Keratinocyte (primary cell): ENCODE data around the gene PRELID3B. TPM values are rescaled to one million over a fixed set of nuclear protein-coding genes. Genes with fewer than 3 reads are reported as not detected.

ENCODE experiments used
- DNase-seq: peaks from one replicate; pipeline ENCODE4 v3.0.0-alpha.2; 2011; ENCODE audit warnings: low read depth, missing footprints, low spot score
- FAIRE-seq: peaks from 2 replicates; lab custom pipeline; 2011; peaks lifted over from hg19 to GRCh38; lab: Jason Lieb, UNC
- H2AFZ ChIP-seq: 2 replicates; pipeline ENCODE4 v1.6.0; 2012; ENCODE audit warnings: low read length, control low read depth, inconsistent platforms; ENCODE audit not compliant: control insufficient read depth
- H3K27ac ChIP-seq: 2 replicates; pipeline ENCODE4 v1.5.1; 2011; ENCODE audit warnings: low read length; ENCODE audit not compliant: control insufficient read depth, insufficient read depth
- H3K27me3 ChIP-seq: 3 replicates; pipeline ENCODE4 v1.6.0; 2011; ENCODE audit warnings: low read length; ENCODE audit not compliant: control insufficient read depth, insufficient read depth; ENCODE audit errors: extremely low read depth
- H3K36me3 ChIP-seq, 2 experiments: 2 replicates in 1 of 2; 3 replicates in 1 of 2; pipeline ENCODE4 v1.5.1; 2011; ENCODE audit warnings: low read length in 2 of 2, mild to moderate bottlenecking in 1 of 2; ENCODE audit not compliant: control insufficient read depth in 2 of 2, insufficient read depth in 2 of 2; ENCODE audit errors: extremely low read depth in 1 of 2
- H3K4me1 ChIP-seq: 3 replicates; pipeline ENCODE4 v1.5.1; 2011; ENCODE audit warnings: low read length; ENCODE audit not compliant: control insufficient read depth, insufficient read depth; ENCODE audit errors: extremely low read depth
- H3K4me2 ChIP-seq: 3 replicates; pipeline ENCODE4 v1.6.0; 2011; ENCODE audit warnings: low read depth, low read length; ENCODE audit not compliant: control insufficient read depth, insufficient read depth; ENCODE audit errors: extremely low read depth
- H3K4me3 ChIP-seq, 3 experiments: fragments of 200-600 bp in 1 of 3; sonication (generic) in 1 of 3; 2 replicates in 2 of 3; 3 replicates in 1 of 3; pipeline ENCODE4 v1.5.1; 2011 to 2016; ENCODE audit warnings: low read length in 3 of 3, mild to moderate bottlenecking in 3 of 3, control low read depth in 2 of 3, inconsistent platforms in 1 of 3, low read depth in 1 of 3, mixed read lengths in 1 of 3, mixed run types in 1 of 3, moderate library complexity in 1 of 3; ENCODE audit not compliant: control insufficient read depth in 2 of 3, insufficient read depth in 2 of 3; ENCODE audit errors: extremely low read depth in 1 of 3
- H3K79me2 ChIP-seq: 2 replicates; pipeline ENCODE4 v1.6.0; 2012; ENCODE audit warnings: low read length; ENCODE audit not compliant: control insufficient read depth, insufficient read depth
- H3K9ac ChIP-seq: 3 replicates; pipeline ENCODE4 v1.6.0; 2011; ENCODE audit warnings: low read length; ENCODE audit not compliant: control insufficient read depth, insufficient read depth; ENCODE audit errors: extremely low read depth
- H3K9me1 ChIP-seq: 3 replicates; pipeline ENCODE4 v1.6.0; 2011; ENCODE audit warnings: low read length; ENCODE audit not compliant: control insufficient read depth, insufficient read depth; ENCODE audit errors: extremely low read depth
- H3K9me3 ChIP-seq: 2 replicates; pipeline ENCODE4 v1.5.1; 2012; ENCODE audit warnings: low read depth, low read length; ENCODE audit not compliant: control insufficient read depth
- H4K20me1 ChIP-seq: 3 replicates; pipeline ENCODE4 v1.6.0; 2011; ENCODE audit warnings: low read length; ENCODE audit not compliant: control insufficient read depth, insufficient read depth; ENCODE audit errors: extremely low read depth
- EZH2 ChIP-seq: IDR thresholded peaks from one replicate; pipeline ENCODE4 v1.6.1; 2012; ENCODE audit warnings: inconsistent platforms, mild to moderate bottlenecking, low read length, moderate library complexity
- dilution Hi-C: fragments of 300-500 bp; cut with MboI; formaldehyde crosslinking; loops from one replicate; pipeline ENCODE4 v1.7.0; 2020; ENCODE audit warnings: low sequenced_read_pairs; ENCODE audit not compliant: extremely low pct_ligation_motif_present
- polyA plus RNA-seq, 5 experiments: library from polyadenylated mRNA; depleted of rRNA in 3 of 5; stranded (reverse) in 3 of 5; stranded (forward) in 1 of 5; unstranded in 1 of 5; fragments of >200 nt; gene quantifications; 1 replicate in 1 of 5; 2 replicates in 3 of 5; 3 replicates in 1 of 5; pipeline versions ENCODE4 v1.2.1 to v1.2.3, GENCODE V29; 2011 to 2012; ENCODE audit warnings: missing spikeins in 2 of 5, low read depth in 1 of 5, low replicate concordance in 1 of 5
- TF ChIP-seq, protein P1 (sequence below), 3 experiments: IDR thresholded peaks in 1 of 3; conservative IDR thresholded peaks in 1 of 3; optimal IDR thresholded peaks in 1 of 3; 2 replicates in 2 of 3; 3 replicates in 1 of 3; pipeline versions ENCODE3 to v1.5.1; 2011; ENCODE audit warnings: low read length in 3 of 3, mild to moderate bottlenecking in 3 of 3, moderate library complexity in 2 of 3, control low read depth in 1 of 3, inconsistent platforms in 1 of 3; ENCODE audit not compliant: insufficient read depth in 2 of 3; ENCODE audit errors: extremely low read depth in 1 of 3

Gene PRELID3B
- polyA plus RNA-seq, 1 donor (not counting 4 experiments of a cell fraction or from before 2014, with no cell fraction given), result 86.9 TPM

DNA sequence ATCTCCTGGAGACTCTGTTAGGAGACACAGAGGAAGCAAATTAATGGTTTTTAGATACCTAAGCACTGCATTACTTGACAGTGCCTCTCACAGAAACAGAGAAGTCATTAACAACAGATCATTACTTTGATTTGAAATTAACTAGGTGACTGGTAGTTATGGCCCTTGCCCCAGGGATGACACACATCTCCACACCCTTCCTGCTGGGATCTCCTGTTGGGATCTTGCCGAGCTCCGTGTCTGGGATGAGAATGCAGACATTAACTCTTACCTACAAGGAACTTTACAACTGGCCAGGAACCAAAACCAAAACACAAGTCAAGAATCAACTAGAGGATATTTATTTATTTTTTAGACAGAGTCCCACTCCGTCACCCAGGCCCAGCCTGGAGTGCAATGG is 2.2 kb upstream of the PRELID3B start:
- peaks cover 28% of the 10 kb centered on the region for H3K79me2 ChIP-seq
- H3K9me3 ChIP-seq, result no peaks in the 10 kb centered on the region
- H3K27ac ChIP-seq, result no peak overlapping the region
- no peaks in the 10 kb centered on the region for H4K20me1 ChIP-seq
- no peak for DNase-seq
- peaks cover 4 to 10% of the 10 kb centered on the region in 2 experiments for H3K36me3 ChIP-seq
- peaks cover 3% of the 10 kb centered on the region for H3K9me1 ChIP-seq
- dilution Hi-C loops, result no loop called here
- no peak overlapping the region for H3K4me3 ChIP-seq
- H3K4me1 ChIP-seq, result peaks cover 24% of the 10 kb centered on the region
- H3K9ac ChIP-seq, result no peak overlapping the region
- FAIRE-seq, result no peak
- TF ChIP-seq EZH2, result no peak
- TF ChIP-seq, protein P1, sequence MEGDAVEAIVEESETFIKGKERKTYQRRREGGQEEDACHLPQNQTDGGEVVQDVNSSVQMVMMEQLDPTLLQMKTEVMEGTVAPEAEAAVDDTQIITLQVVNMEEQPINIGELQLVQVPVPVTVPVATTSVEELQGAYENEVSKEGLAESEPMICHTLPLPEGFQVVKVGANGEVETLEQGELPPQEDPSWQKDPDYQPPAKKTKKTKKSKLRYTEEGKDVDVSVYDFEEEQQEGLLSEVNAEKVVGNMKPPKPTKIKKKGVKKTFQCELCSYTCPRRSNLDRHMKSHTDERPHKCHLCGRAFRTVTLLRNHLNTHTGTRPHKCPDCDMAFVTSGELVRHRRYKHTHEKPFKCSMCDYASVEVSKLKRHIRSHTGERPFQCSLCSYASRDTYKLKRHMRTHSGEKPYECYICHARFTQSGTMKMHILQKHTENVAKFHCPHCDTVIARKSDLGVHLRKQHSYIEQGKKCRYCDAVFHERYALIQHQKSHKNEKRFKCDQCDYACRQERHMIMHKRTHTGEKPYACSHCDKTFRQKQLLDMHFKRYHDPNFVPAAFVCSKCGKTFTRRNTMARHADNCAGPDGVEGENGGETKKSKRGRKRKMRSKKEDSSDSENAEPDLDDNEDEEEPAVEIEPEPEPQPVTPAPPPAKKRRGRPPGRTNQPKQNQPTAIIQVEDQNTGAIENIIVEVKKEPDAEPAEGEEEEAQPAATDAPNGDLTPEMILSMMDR (optimal IDR thresholded peaks at IDR 0.05 in 1 of 3, IDR thresholded peaks at IDR 0.05 in 1 of 3, conservative IDR thresholded peaks at IDR 0.05 in 1 of 3; ENCODE audit: extremely low read depth in 1 of 3, insufficient read depth in 2 of 3, low read length in 3 of 3), result no peak
- no peak overlapping the region for H3K4me2 ChIP-seq
- H3K27me3 ChIP-seq, result no peaks in the 10 kb centered on the region
- no peak overlapping the region for H2AFZ ChIP-seq

DNA sequence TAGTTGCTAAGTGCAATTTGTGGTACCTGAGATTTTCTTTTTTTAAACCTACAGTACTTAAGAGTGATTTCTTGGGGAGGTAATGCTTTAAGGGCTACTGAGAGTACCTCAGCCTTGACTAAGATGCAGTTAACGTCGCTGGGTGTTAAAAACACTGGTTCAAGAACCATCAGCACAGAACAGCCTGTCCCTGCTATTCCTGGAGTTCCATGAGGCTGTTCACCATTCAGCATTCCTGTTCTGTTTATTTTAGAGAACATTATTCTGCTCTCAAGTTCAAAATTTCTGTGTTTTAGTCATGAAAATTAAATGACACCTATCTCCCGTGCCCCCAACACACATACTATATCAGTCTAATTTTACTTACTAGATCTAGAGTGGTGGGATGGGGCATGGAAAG is 1.7 kb upstream of the PRELID3B start:
- Histone ChIP-seq H2AFZ (no peak overlapping the region), H3K4me3 (no peak overlapping the region), H3K9me3 (no peaks in the 10 kb centered on the region), H3K36me3 (peaks cover 4 to 12% of the 10 kb centered on the region in 2 experiments), H3K27me3 (no peaks in the 10 kb centered on the region), H4K20me1 (no peaks in the 10 kb centered on the region), H3K4me2 (no peak overlapping the region), H3K9ac (no peak overlapping the region), H3K27ac (no peak overlapping the region), H3K79me2 (peaks cover 33% of the 10 kb centered on the region), H3K9me1 (peaks cover 4% of the 10 kb centered on the region), H3K4me1 (peaks cover 29% of the 10 kb centered on the region)
- no peak for DNase-seq
- TF ChIP-seq, protein P1 (optimal IDR thresholded peaks at IDR 0.05 in 1 of 3, IDR thresholded peaks at IDR 0.05 in 1 of 3, conservative IDR thresholded peaks at IDR 0.05 in 1 of 3; ENCODE audit: extremely low read depth in 1 of 3, insufficient read depth in 2 of 3, low read length in 3 of 3), result no peak
- no peak for TF ChIP-seq EZH2
- FAIRE-seq, result no peak
- dilution Hi-C loops, result no loop called here
